ENCODE results near the gene RAD51D.
"Not testable (repeated sequence)": the region's sequence is repeated elsewhere in the genome, so short reads cannot be mapped to it uniquely, and the experiment has no call there.

The RAD51D gene
- 12.1 to 20.4 reads per million in 2 donors for total RNA-seq

GRCh38 chr17:35119370-35120165 lies at the start of gene RAD51D:
Gene RAD51D, minus strand, starts transcription at chr17:35119860. Its CDS starts 247 bp downstream, at chr17:35119613.
- peak; percentile 72 for DNase-seq

- no peak for DNase-seq
Measured at GRCh38 chr17:35167666-35168065, 48.0 kb upstream of the RAD51D start.

- no peak for DNase-seq
Measured at GRCh38 chr17:35167046-35167445, 47.4 kb upstream of the RAD51D start.

GRCh38 chr17:35166526-35166925 lies 46.9 kb upstream of the RAD51D start:
- DNase-seq, result no peak

GRCh38 chr17:35164716-35165115 lies 45.1 kb upstream of the RAD51D start:
- no peak for DNase-seq

GRCh38 chr17:35163886-35164285 lies 44.2 kb upstream of the RAD51D start:
- no peak for DNase-seq

- no peak for DNase-seq
Measured at GRCh38 chr17:35162755-35163154, 43.1 kb upstream of the RAD51D start.

GRCh38 chr17:35161281-35161761 lies 41.7 kb upstream of the RAD51D start:
- no peak for DNase-seq

GRCh38 chr17:35160354-35161201 lies 40.9 kb upstream of the RAD51D start:
- peak; percentile 24 for DNase-seq

GRCh38 chr17:35159940-35160339 lies 40.3 kb upstream of the RAD51D start:
- no peak for DNase-seq

- DNase-seq, result no peak
Measured at GRCh38 chr17:35155246-35155645, 35.6 kb upstream of the RAD51D start.

- no peak for DNase-seq
Measured at GRCh38 chr17:35154196-35155165, 34.8 kb upstream of the RAD51D start.

- DNase-seq, result no peak
Measured at GRCh38 chr17:35152421-35153140, 32.9 kb upstream of the RAD51D start.

- DNase-seq, result not testable (repeated sequence)
Measured at GRCh38 chr17:35151080-35151479, 31.4 kb upstream of the RAD51D start.

- DNase-seq, result no peak
Measured at GRCh38 chr17:35149941-35150340, 30.3 kb upstream of the RAD51D start.

GRCh38 chr17:35148144-35148543 lies 28.5 kb upstream of the RAD51D start:
- no peak for DNase-seq

- no peak for DNase-seq
Measured at GRCh38 chr17:35147375-35147905, 27.8 kb upstream of the RAD51D start, which contains the start of gene UNC45B. Gene UNC45B, plus strand, starts transcription at chr17:35147817. Its CDS starts 447 bp downstream, at chr17:35148264.

- DNase-seq, result no peak
Measured at GRCh38 chr17:35146214-35146833, 26.7 kb upstream of the RAD51D start.

- DNase-seq, result no peak
Measured at GRCh38 chr17:35144840-35145239, 25.2 kb upstream of the RAD51D start.

GRCh38 chr17:35142467-35142796 lies 22.8 kb upstream of the RAD51D start:
- no peak for DNase-seq
